SK-N-SH (cell line): ENCODE data around the gene TEAD1.

Experiments used
- CHD2 ChIP-seq: fragments of 150-350 bp; IDR thresholded peaks from 2 replicates; pipeline ENCODE4 v1.6.1; 2018; ENCODE audit warnings: low read length; ENCODE audit not compliant: partially characterized antibody
- CTCF ChIP-seq: fragments of 200-600 bp; sonication (generic); IDR thresholded peaks from 2 replicates; pipeline ENCODE4 v1.6.1; 2017; ENCODE audit warnings: antibody characterized with exemption, mild to moderate bottlenecking, moderate library complexity
- ELF1 ChIP-seq: IDR thresholded peaks from 2 replicates; pipeline ENCODE4 v1.4.0; 2012
- NRF1 ChIP-seq: IDR thresholded peaks from 2 replicates; pipeline ENCODE4 v1.6.1; 2012; ENCODE audit warnings: low read depth, mild to moderate bottlenecking, low read length
- REST ChIP-seq: IDR thresholded peaks from 2 replicates; pipeline ENCODE4 v1.6.1; 2012; ENCODE audit warnings: mild to moderate bottlenecking, low read depth, low read length, moderate library complexity
- SIN3A ChIP-seq: IDR thresholded peaks from 2 replicates; pipeline ENCODE4 v1.6.1; 2012; ENCODE audit warnings: low read depth, mild to moderate bottlenecking, low read length, moderate library complexity, borderline replicate concordance
- SMC3 ChIP-seq: IDR thresholded peaks from 2 replicates; pipeline ENCODE4 v1.6.1; 2012; ENCODE audit warnings: low read depth, low read length, improper control_type of control experiment
- TAF1 ChIP-seq: IDR thresholded peaks from 2 replicates; pipeline ENCODE4 v1.6.1; 2012; ENCODE audit warnings: low read depth, mild to moderate bottlenecking, low read length, moderate library complexity, borderline replicate concordance
- TCF12 ChIP-seq: IDR thresholded peaks from 2 replicates; pipeline ENCODE4 v1.4.0; 2012
- TEAD4 ChIP-seq: IDR thresholded peaks from 2 replicates; pipeline ENCODE4 v1.4.0; 2012; ENCODE audit warnings: mild to moderate bottlenecking, borderline replicate concordance; ENCODE audit not compliant: insufficient read depth

- no peak for TF ChIP-seq ELF1
- no peak for TF ChIP-seq CTCF
- TF ChIP-seq TEAD4 = no peak
- TF ChIP-seq TCF12 = no peak
- no peak for TF ChIP-seq SMC3
- TF ChIP-seq CHD2 = no peak
- TF ChIP-seq NRF1 = no peak
- no peak for TF ChIP-seq TAF1
- TF ChIP-seq SIN3A = no peak
- TF ChIP-seq REST = no peak
Observed at GRCh38 chr11:12719221-12719620, 45.0 kb downstream of the TEAD1 start.
